ENCODE measurements around the gene PLCL1.

GRCh38 chr2:197973772-197974171 is 169.4 kb downstream of the PLCL1 start:
- TF ChIP-seq SIN3A (IDR thresholded peaks at IDR 0.05; ENCODE audit: borderline replicate concordance, insufficient read depth, low read length) (no peak), TAF1 (IDR thresholded peaks at IDR 0.05; ENCODE audit: borderline replicate concordance, insufficient read depth, low read length) (no peak), POLR2AphosphoS5 (IDR thresholded peaks at IDR 0.05; ENCODE audit: low read depth, low read length) (no peak)
- TF ChIP-seq, protein P1, sequence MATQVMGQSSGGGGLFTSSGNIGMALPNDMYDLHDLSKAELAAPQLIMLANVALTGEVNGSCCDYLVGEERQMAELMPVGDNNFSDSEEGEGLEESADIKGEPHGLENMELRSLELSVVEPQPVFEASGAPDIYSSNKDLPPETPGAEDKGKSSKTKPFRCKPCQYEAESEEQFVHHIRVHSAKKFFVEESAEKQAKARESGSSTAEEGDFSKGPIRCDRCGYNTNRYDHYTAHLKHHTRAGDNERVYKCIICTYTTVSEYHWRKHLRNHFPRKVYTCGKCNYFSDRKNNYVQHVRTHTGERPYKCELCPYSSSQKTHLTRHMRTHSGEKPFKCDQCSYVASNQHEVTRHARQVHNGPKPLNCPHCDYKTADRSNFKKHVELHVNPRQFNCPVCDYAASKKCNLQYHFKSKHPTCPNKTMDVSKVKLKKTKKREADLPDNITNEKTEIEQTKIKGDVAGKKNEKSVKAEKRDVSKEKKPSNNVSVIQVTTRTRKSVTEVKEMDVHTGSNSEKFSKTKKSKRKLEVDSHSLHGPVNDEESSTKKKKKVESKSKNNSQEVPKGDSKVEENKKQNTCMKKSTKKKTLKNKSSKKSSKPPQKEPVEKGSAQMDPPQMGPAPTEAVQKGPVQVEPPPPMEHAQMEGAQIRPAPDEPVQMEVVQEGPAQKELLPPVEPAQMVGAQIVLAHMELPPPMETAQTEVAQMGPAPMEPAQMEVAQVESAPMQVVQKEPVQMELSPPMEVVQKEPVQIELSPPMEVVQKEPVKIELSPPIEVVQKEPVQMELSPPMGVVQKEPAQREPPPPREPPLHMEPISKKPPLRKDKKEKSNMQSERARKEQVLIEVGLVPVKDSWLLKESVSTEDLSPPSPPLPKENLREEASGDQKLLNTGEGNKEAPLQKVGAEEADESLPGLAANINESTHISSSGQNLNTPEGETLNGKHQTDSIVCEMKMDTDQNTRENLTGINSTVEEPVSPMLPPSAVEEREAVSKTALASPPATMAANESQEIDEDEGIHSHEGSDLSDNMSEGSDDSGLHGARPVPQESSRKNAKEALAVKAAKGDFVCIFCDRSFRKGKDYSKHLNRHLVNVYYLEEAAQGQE (IDR thresholded peaks at IDR 0.05; ENCODE audit: insufficient read depth in 1 of 2, low read depth in 2 of 2, low read length in 2 of 2), result no peak

Measured in PFSK-1 (cell line).